Spleen (tissue), 7 donors: ENCODE results near the gene PSMB9.

ENCODE experiments used
- CTCF ChIP-seq, 11 experiments: fragments of 200-600 bp in 7 of 11; fragments of 450-650 bp in 4 of 11; sonication (generic) in 4 of 11; IDR thresholded peaks in 8 of 11; conservative IDR thresholded peaks in 3 of 11; 1 replicate in 7 of 11; 2 replicates in 4 of 11; pipeline versions ENCODE4 v1.4.0 to v1.8.0; 2016 to 2021; ENCODE audit warnings: antibody characterized with exemption in 11 of 11, inconsistent platforms in 4 of 11, mild to moderate bottlenecking in 1 of 11
- POLR2A ChIP-seq, 3 donors: fragments of 450-650 bp; IDR thresholded peaks; one replicate each; pipeline ENCODE4 v1.5.1; 2017; ENCODE audit warnings: antibody characterized with exemption in 3 of 3, mild to moderate bottlenecking in 1 of 3
- POLR2AphosphoS5 ChIP-seq, 3 donors: sonication (generic); formaldehyde crosslinking; IDR thresholded peaks; one replicate each; pipeline ENCODE4 v1.5.1; 2017; ENCODE audit warnings: antibody characterized with exemption in 3 of 3
- donor health status: DM: no; HTN: no; CAD: no; lungs with moderate emphysema.
- donor health status: DM: no; HTN: no; CAD: no.
- donor health status: DM: no; HTN: no; CAD: no.

- no peak for TF ChIP-seq POLR2A (IDR thresholded peaks at IDR 0.05)
- TF ChIP-seq CTCF (IDR thresholded peaks at IDR 0.05 in 8 of 11, conservative IDR thresholded peaks at IDR 0.05 in 3 of 11), result no peak
- TF ChIP-seq POLR2AphosphoS5 (IDR thresholded peaks at IDR 0.05), result no peak
Observed at GRCh38 chr6:32814145-32814544, 39.8 kb upstream of the PSMB9 start.
